HepG2 (cell line): Measurements from ENCODE around the gene SNRPD2. TPM values are rescaled to one million over a fixed set of nuclear protein-coding genes. Genes with fewer than 3 reads are reported as not detected.

Source experiments
- ATAC-seq: fragments of 200-7000 bp; cut with Tn5 transposase; 3 replicates; pipeline ENCODE4 v1.9.1; 2020; ENCODE audit warnings: mild to moderate bottlenecking, moderate library complexity
- Bru-seq: library from RNA; stranded (reverse); fragments of 400-500 nt; gene quantifications from one replicate; lab custom pipeline; 2021; lab: Mats Ljungman, UMichigan
- BruChase-seq, 2 experiments: library from RNA; stranded (reverse); fragments of 400-500 nt; gene quantifications; one replicate each; lab custom pipeline; 2021; lab: Mats Ljungman, UMichigan
- BruUV-seq: library from RNA; stranded (reverse); fragments of 400-500 nt; replicated peaks from 2 replicates; lab custom pipeline; 2021; lab: Mats Ljungman, UMichigan
- CTCF ChIA-PET: fragments of 300-600 bp; formaldehyde crosslinking; extraction: SDS; loops from one replicate; lab custom pipeline; 2021; ENCODE audit warnings: low total read pairs, inconsistent platforms, low intra/inter-chr PET ratio; lab: Yijun Ruan, JAX
- POLR2A ChIA-PET: fragments of 350-600 bp; sonication (Branson Sonifier 250); formaldehyde crosslinking; loops from one replicate; lab custom pipeline; 2020; ENCODE audit warnings: antibody characterized with exemption, inconsistent platforms; lab: Yijun Ruan, JAX
- DNase-seq: peaks from one replicate; pipeline ENCODE4 v3.0.0-alpha.2; 2015; ENCODE audit warnings: low spot score
- FAIRE-seq: peaks from 3 replicates; lab custom pipeline; 2011; peaks lifted over from hg19 to GRCh38; lab: Jason Lieb, UNC
- H2AFZ ChIP-seq: one replicate; pipeline ENCODE4 v1.6.1; 2011; ENCODE audit warnings: low read length, inconsistent platforms
- H3K27ac ChIP-seq: fragments of 300-600 bp; 3 replicates; pipeline ENCODE4 v1.8.0; 2011; ENCODE audit warnings: mixed run types, mild to moderate bottlenecking, mixed read lengths, low read length, inconsistent platforms; ENCODE audit not compliant: insufficient read depth; ENCODE audit errors: extremely low read length
- H3K27me3 ChIP-seq, 2 experiments: fragments of 200-600 bp in 1 of 2; 2 replicates in 1 of 2; 3 replicates in 1 of 2; pipeline versions ENCODE4 v1.6.0 to v1.8.0; 2011; ENCODE audit warnings: low read length in 2 of 2, mild to moderate bottlenecking in 2 of 2, moderate library complexity in 2 of 2, inconsistent platforms in 1 of 2; ENCODE audit not compliant: insufficient read depth in 2 of 2, control insufficient read depth in 1 of 2
- H3K36me3 ChIP-seq, 2 experiments: fragments of 200-600 bp in 1 of 2; replicated peaks in 1 of 2; 2 replicates in 1 of 2; 3 replicates in 1 of 2; pipeline versions ENCODE4 v1.5.1 to v1.8.0; 2011; ENCODE audit warnings: low read length in 2 of 2, inconsistent platforms in 1 of 2; ENCODE audit not compliant: insufficient read depth in 2 of 2, control insufficient read depth in 1 of 2
- H3K4me1 ChIP-seq: 2 replicates; pipeline ENCODE4 v1.5.1; 2012; ENCODE audit warnings: low read length, inconsistent platforms; ENCODE audit not compliant: insufficient read depth
- H3K4me2 ChIP-seq: 2 replicates; pipeline ENCODE4 v1.6.0; 2011; ENCODE audit warnings: low read depth, low read length, inconsistent platforms
- H3K4me3 ChIP-seq, 3 experiments: fragments of 200-600 bp in 1 of 3; sonication (generic), shearing (Covaris generic) in 1 of 3; replicated peaks in 1 of 3; 2 replicates each; pipeline ENCODE4 v1.5.1; 2011 to 2016; ENCODE audit warnings: low read length in 3 of 3, inconsistent platforms in 2 of 3, low read depth in 2 of 3, mild to moderate bottlenecking in 2 of 3, control low read depth in 1 of 3, mixed read lengths in 1 of 3; ENCODE audit not compliant: insufficient read depth in 1 of 3
- H3K79me2 ChIP-seq: one replicate; pipeline ENCODE4 v1.6.1; 2011; ENCODE audit warnings: low read length, inconsistent platforms; ENCODE audit not compliant: insufficient read depth
- H3K9ac ChIP-seq: 2 replicates; pipeline ENCODE4 v1.6.0; 2011; ENCODE audit warnings: mild to moderate bottlenecking, low read depth, low read length, inconsistent platforms; ENCODE audit not compliant: insufficient read depth
- H3K9me3 ChIP-seq: 2 replicates; pipeline ENCODE4 v1.5.1; 2012; ENCODE audit warnings: mild to moderate bottlenecking, low read length
- H4K20me1 ChIP-seq: 2 replicates; pipeline ENCODE4 v1.6.0; 2011; ENCODE audit warnings: inconsistent platforms, mild to moderate bottlenecking, low read length, moderate library complexity; ENCODE audit not compliant: insufficient read depth
- ASH2L ChIP-seq: fragments of 300-600, 200-600 bp; sonication (generic); IDR thresholded peaks from 2 replicates; pipeline ENCODE4 v1.7.0; 2017; ENCODE audit warnings: low read depth, mild to moderate bottlenecking, moderate library complexity, mixed read lengths, low read length; ENCODE audit not compliant: insufficient read length
- FOXA3 ChIP-seq: IDR thresholded peaks from 2 replicates; pipeline ENCODE4 v1.6.1; 2016; ENCODE audit warnings: missing genetic modification reagents, missing compliant biosample characterization
- FOXK1 ChIP-seq: sonication (generic); formaldehyde crosslinking; IDR thresholded peaks from 2 replicates; pipeline ENCODE4 v1.4.0; 2020; ENCODE audit warnings: low read depth, missing genetic modification reagents, borderline replicate concordance
- FOXO4 ChIP-seq: sonication (generic); formaldehyde crosslinking; conservative IDR thresholded peaks from 2 replicates; pipeline ENCODE4 v1.8.1; 2023; ENCODE audit warnings: missing genetic modification reagents
- GABPA ChIP-seq, 2 experiments: IDR thresholded peaks; 2 replicates each; pipeline ENCODE4 v1.6.1; 2011 to 2016; ENCODE audit warnings: low read depth in 2 of 2, low read length in 1 of 2, missing biosample characterization in 1 of 2, missing genetic modification characterization in 1 of 2
- HNF4A ChIP-seq: sonication (generic); formaldehyde crosslinking; IDR thresholded peaks from 2 replicates; pipeline ENCODE4 v1.4.0; 2020; ENCODE audit warnings: missing genetic modification reagents
- KDM4B ChIP-seq: sonication (generic); formaldehyde crosslinking; IDR thresholded peaks from 2 replicates; pipeline ENCODE4 v1.4.0; 2020; ENCODE audit warnings: missing genetic modification reagents
- NFATC3 ChIP-seq: sonication (generic); formaldehyde crosslinking; IDR thresholded peaks from 2 replicates; pipeline ENCODE4 v1.5.1; 2020; ENCODE audit warnings: mild to moderate bottlenecking, missing genetic modification reagents
- RFX1 ChIP-seq: fragments of 450-650 bp; IDR thresholded peaks from 2 replicates; pipeline ENCODE4 v1.6.1; 2017
- U2AF1 ChIP-seq: fragments of 200-400 bp; formaldehyde crosslinking; optimal IDR thresholded peaks from 2 replicates; pipeline ENCODE3; 2017; ENCODE audit warnings: mild to moderate bottlenecking, low read depth, low read length
- ZC3H4 ChIP-seq: sonication (generic); formaldehyde crosslinking; IDR thresholded peaks from 2 replicates; pipeline ENCODE4 v1.4.0; 2020; ENCODE audit warnings: missing genetic modification reagents, borderline replicate concordance
- ZNF296 ChIP-seq: sonication (generic); formaldehyde crosslinking; conservative IDR thresholded peaks from 2 replicates; pipeline ENCODE4 v1.5.0; 2020; ENCODE audit warnings: mild to moderate bottlenecking, missing genetic modification reagents
- ZNF333 ChIP-seq: sonication (generic); formaldehyde crosslinking; IDR thresholded peaks from 2 replicates; pipeline ENCODE4 v1.4.0; 2020; ENCODE audit warnings: mild to moderate bottlenecking, missing genetic modification reagents, borderline replicate concordance
- WGBS: methylation state at CpG from one replicate; pipeline ENCODE4 v1.1.6; 2017; ENCODE audit warnings: low lambda C conversion rate; 5-methylcytosine and 5-hydroxymethylcytosine counted together
- in situ Hi-C: cut with HindIII; loops from 2 replicates; pipeline ENCODE4 v1.10.0; 2017; ENCODE audit warnings: low pct_unique_long_range_greater_than_20kb; ENCODE audit not compliant: extremely low pct_ligation_motif_present
- intact Hi-C: fragments of 100-400 bp; cut with micrococcal nuclease; formaldehyde crosslinking; loops from one replicate; pipeline ENCODE4 v1.10.0; 2022; ENCODE audit not compliant: unreplicated experiment
- long read RNA-seq, 2 experiments: library from RNA in 1 of 2; library from polyadenylated mRNA in 1 of 2; stranded (forward) in 1 of 2; unstranded in 1 of 2; transcript quantifications; one replicate each; pipeline ENCODE4 v2.0.0, GENCODE V29; 2019 to 2022
- polyA minus RNA-seq, 3 experiments: library from RNA; depleted of rRNA, polyadenylated mRNA; stranded (reverse); fragments of >200 nt; gene quantifications; 2 replicates each; pipeline ENCODE4 v1.2.3, GENCODE V29; 2011; ENCODE audit warnings: low replicate concordance in 1 of 3
- polyA plus RNA-seq, 8 experiments: library from polyadenylated mRNA; depleted of rRNA in 3 of 8; stranded (reverse) in 7 of 8; unstranded in 1 of 8; fragments of >200 nt; fragmentation: Illumina TruSeq in 4 of 8; extraction: Trizol in 4 of 8; gene quantifications; 2 replicates each; pipeline versions ENCODE4 v1.2.1 to v1.2.3, GENCODE V29; 2011 to 2016; ENCODE audit warnings: low read depth in 4 of 8, missing spikeins in 1 of 8, mixed read lengths in 1 of 8; ENCODE audit not compliant: insufficient read depth in 1 of 8
- total RNA-seq, 5 experiments: library from RNA; depleted of rRNA; stranded (reverse); fragments of >200 nt; fragmentation: Illumina TruSeq; extraction: Trizol; gene quantifications; 2 replicates each; pipeline ENCODE4 v1.2.3, GENCODE V29; 2016; ENCODE audit warnings: low read depth in 1 of 5

SNRPD2 gene
- total RNA-seq (2016; rRNA removed; fragmentation: Illumina TruSeq; extraction: Trizol) (485 and 593 TPM in 2 replicates), polyA plus RNA-seq (2011; rRNA removed) (284 and 299 TPM in 2 replicates), polyA minus RNA-seq (2011; rRNA and poly(A)+ RNA removed; ENCODE audit: low replicate concordance) (51.2 and 102 TPM in 2 replicates), Bru-seq, nascent RNA (percentile 86 among the genes with signal in this experiment), BruChase-seq, experiment 1, labeled RNA remaining after a 6-hour chase (percentile 90 among the genes with signal in this experiment), BruChase-seq, experiment 2, labeled RNA remaining after a 2-hour chase (percentile 85 among the genes with signal in this experiment)
- 546 and 637 TPM in 2 replicates for total RNA-seq (2016; cell fraction: cytosol; rRNA removed; fragmentation: Illumina TruSeq; extraction: Trizol; ENCODE audit: low read depth)
- 493 and 623 TPM in 2 replicates for total RNA-seq (2016; cell fraction: insoluble cytoplasmic fraction; rRNA removed; fragmentation: Illumina TruSeq; extraction: Trizol)
- total RNA-seq (2016; cell fraction: membrane; rRNA removed; fragmentation: Illumina TruSeq; extraction: Trizol), result 348 and 425 TPM in 2 replicates
- 161 and 163 TPM in 2 replicates for total RNA-seq (2016; cell fraction: nucleus; rRNA removed; fragmentation: Illumina TruSeq; extraction: Trizol)
- 310 and 320 TPM in 2 replicates for polyA plus RNA-seq (2011; cell fraction: cytosol; rRNA removed)
- polyA plus RNA-seq (2011; cell fraction: nucleus; rRNA removed), result 64.5 and 68.4 TPM in 2 replicates
- 162 and 279 TPM in 2 replicates for polyA plus RNA-seq (2012)
- polyA plus RNA-seq (2016; cell fraction: cytosol; fragmentation: Illumina TruSeq; extraction: Trizol; ENCODE audit: low read depth), result 325 and 406 TPM in 2 replicates
- polyA plus RNA-seq (2016; cell fraction: insoluble cytoplasmic fraction; fragmentation: Illumina TruSeq; extraction: Trizol; ENCODE audit: low read depth), result 334 and 359 TPM in 2 replicates
- polyA plus RNA-seq (2016; cell fraction: membrane; fragmentation: Illumina TruSeq; extraction: Trizol; ENCODE audit: low read depth), result 194 and 247 TPM in 2 replicates
- polyA plus RNA-seq (2016; cell fraction: nucleus; fragmentation: Illumina TruSeq; extraction: Trizol; ENCODE audit: insufficient read depth, low read depth), result 168 and 190 TPM in 2 replicates
- 47.3 and 47.6 TPM in 2 replicates for polyA minus RNA-seq (2011; cell fraction: cytosol; rRNA and poly(A)+ RNA removed)
- polyA minus RNA-seq (2011; cell fraction: nucleus; rRNA and poly(A)+ RNA removed), result 25.2 and 32.9 TPM in 2 replicates
- long read RNA-seq, experiment 1, transcript SNRPD2-201 (3 exons, 901 nt), result major isoform, 372 of 404 reads
- long read RNA-seq, experiment 1, partial matches to known transcripts, result 25 of 404 reads
- long read RNA-seq, experiment 1, other reads (novel, unspliced or antisense), result 3 of 404 reads
- long read RNA-seq, experiment 2, transcript SNRPD2-201 (3 exons, 901 nt), result major isoform, 226 of 285 reads
- long read RNA-seq, experiment 2, partial matches to known transcripts, result 49 of 285 reads
- long read RNA-seq, experiment 2, other reads (novel, unspliced or antisense), result 5 of 285 reads

GRCh38 chr19:45691516-45692186 lies at the start of gene SNRPD2:
TSS of gene SNRPD2 (minus strand) at chr19:45691953. CDS start at chr19:45691888, 65 bp downstream.
- peak; percentile 75 for ATAC-seq
- peak; percentile 91 for DNase-seq
- Histone ChIP-seq H3K9ac (peak within 1 kb of the TSS; percentile 95), H3K79me2 (peaks cover 21% of the 10 kb centered on the region), H3K27me3 (no peaks in the 10 kb centered on the region; a peak in 1 of 5 replicates), H3K4me3 (peak within 1 kb of the TSS; percentile 92 to 95 (median 94)), H3K9me3 (no peaks in the 10 kb centered on the region), H2AFZ (peak within 1 kb of the TSS; percentile 77), H3K4me2 (peak within 1 kb of the TSS; percentile 91), H3K4me1 (peaks cover 17% of the 10 kb centered on the region), H3K36me3 (peaks cover 10 to 28% of the 10 kb centered on the region in 2 experiments), H4K20me1 (no peaks in the 10 kb centered on the region; the same call in 1 of the 2 replicates), H3K27ac (peak within 1 kb of the TSS; percentile 90)
- ChIA-PET CTCF (interaction anchor here (0.5 kb wide), 1 partner anchor 9 kb away, joined by 4 read pairs; no protein-coding TSS in a partner anchor), POLR2A (interaction anchor here (0.6 to 4.0 kb wide), 22 partner anchors 9 to 267 kb away, joined by 3 to 47 read pairs (median 5); partner anchors contain the start of genes FBXO46, GIPR, OPA3 and SIX5)
- no peak for FAIRE-seq
- 1% methylated on average over 36 of the region's 36 CpGs for WGBS
- intact Hi-C loops (loop anchor here (1.0 to 2.0 kb wide), 3 partner anchors 14 to 107 kb away; partner anchors contain the start of genes OPA3 and SIX5), in situ Hi-C loops (no loop called here)
- TSS peak; percentile 93 for BruUV-seq
- TF ChIP-seq RFX1 (peak; percentile 72; the same call in 1 of the 2 replicates), ZC3H4 (CRISPR knock-in tag) (no peak), GABPA (IDR thresholded peaks at IDR 0.05; ENCODE audit: low read depth, low read length) (peak; percentile 89), GABPA (CRISPR knock-in tag; IDR thresholded peaks at IDR 0.05; ENCODE audit: low read depth) (peak; percentile 97), KDM4B (CRISPR knock-in tag) (0 out of 2 replicates have a peak, but pooled peaks have one; percentile 29), FOXA3 (peak; percentile 45; the same call in 1 of the 2 replicates), FOXK1 (CRISPR knock-in tag) (peak; percentile 77; the same call in 1 of the 2 replicates), ZNF333 (no peak), ASH2L (peak; percentile 72), NFATC3 (CRISPR knock-in tag) (no peak), U2AF1 (no peak), ZNF296 (CRISPR knock-in tag) (no peak), HNF4A (no peak), FOXO4 (CRISPR knock-in tag) (no peak)
